Activated T-helper 2 cell treated with anti-CD3 and anti-CD28 coated beads, Interferon-gamma antibody, Interleukin-2, Interleukin-4, amounts not matched to agents 10 μg/mL and 5 μg/mL and 100 μg/mL, durations not matched to agents 14 hours and 24 hours and 36 hours (primary cell): ENCODE results near the gene INAFM2. TPM values are rescaled to one million over a fixed set of nuclear protein-coding genes. Genes with fewer than 3 reads are reported as not detected.

ENCODE experiments used
- DNase-seq: peaks from one replicate; pipeline ENCODE4 v3.0.0; 2021; ENCODE audit warnings: low spot score
- H3K27ac Mint-ChIP-seq: one replicate; pipeline ENCODE4 v1.8.0; 2021; ENCODE audit warnings: mixed read lengths
- H3K27me3 Mint-ChIP-seq: one replicate; pipeline ENCODE4 v1.8.0; 2021; ENCODE audit warnings: low read depth, mixed read lengths
- H3K36me3 Mint-ChIP-seq: one replicate; pipeline ENCODE4 v1.8.0; 2021; ENCODE audit warnings: low read depth, mixed read lengths
- H3K4me1 Mint-ChIP-seq: one replicate; pipeline ENCODE4 v1.8.0; 2021; ENCODE audit warnings: low read depth, mixed read lengths
- H3K4me3 Mint-ChIP-seq: one replicate; pipeline ENCODE4 v1.8.0; 2021; ENCODE audit warnings: low read depth, mild to moderate bottlenecking, moderate library complexity, mixed read lengths
- H3K9me3 Mint-ChIP-seq: one replicate; pipeline ENCODE4 v1.8.0; 2021; ENCODE audit warnings: mixed read lengths
- intact Hi-C: fragments of 100-400 bp; cut with micrococcal nuclease; formaldehyde crosslinking; loops from one replicate; pipeline ENCODE4 v1.15.1; 2023
- total RNA-seq: library from RNA; stranded (reverse); gene quantifications from 2 replicates; pipeline ENCODE4 v1.2.3, GENCODE V29; 2022

The INAFM2 gene
- total RNA-seq, 1 donor from 2014 or later, result 16.7 TPM

DNA sequence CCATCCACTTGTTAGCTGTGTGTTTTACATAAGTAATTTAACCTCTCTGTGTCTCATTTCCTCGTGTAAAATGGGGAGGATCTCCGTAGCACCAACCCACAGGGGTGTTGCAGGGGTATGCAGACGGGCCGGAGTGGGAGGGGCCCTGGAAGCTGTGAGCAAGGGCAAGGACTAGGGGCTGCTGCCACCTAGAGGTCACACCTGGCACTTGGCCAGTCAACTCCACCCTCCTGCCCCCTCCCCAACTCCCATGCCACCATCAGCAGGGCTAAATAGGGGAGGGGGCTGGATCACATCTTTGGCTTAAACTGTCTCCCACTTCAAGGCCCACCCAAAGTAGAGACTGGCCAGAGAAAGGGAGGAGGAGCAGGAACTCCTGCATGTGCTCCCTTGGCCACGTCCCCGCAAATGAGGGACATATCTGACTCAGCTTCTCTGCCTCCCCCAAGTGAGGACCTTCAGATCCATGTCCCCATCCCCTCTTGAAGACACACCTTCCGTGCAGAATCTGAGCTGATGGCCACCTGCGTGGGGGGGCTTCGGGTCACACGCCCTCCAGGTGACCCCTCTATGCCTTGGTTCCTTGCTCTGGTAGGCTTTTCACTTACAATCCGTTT lies 14.7 kb downstream of the INAFM2 start:
- Mint-ChIP-seq H3K4me1 (peaks cover 10% of the 10 kb centered on the region), H3K27ac (no peak overlapping the region), H3K36me3 (no peaks in the 10 kb centered on the region), H3K27me3 (no peaks in the 10 kb centered on the region), H3K4me3 (no peak overlapping the region), H3K9me3 (no peaks in the 10 kb centered on the region)
- peak; percentile 69 for DNase-seq
- intact Hi-C loops, result loop anchor here (1.0 kb wide), 2 partner anchors 17 to 59 kb away; no protein-coding TSS in a partner anchor

DNA sequence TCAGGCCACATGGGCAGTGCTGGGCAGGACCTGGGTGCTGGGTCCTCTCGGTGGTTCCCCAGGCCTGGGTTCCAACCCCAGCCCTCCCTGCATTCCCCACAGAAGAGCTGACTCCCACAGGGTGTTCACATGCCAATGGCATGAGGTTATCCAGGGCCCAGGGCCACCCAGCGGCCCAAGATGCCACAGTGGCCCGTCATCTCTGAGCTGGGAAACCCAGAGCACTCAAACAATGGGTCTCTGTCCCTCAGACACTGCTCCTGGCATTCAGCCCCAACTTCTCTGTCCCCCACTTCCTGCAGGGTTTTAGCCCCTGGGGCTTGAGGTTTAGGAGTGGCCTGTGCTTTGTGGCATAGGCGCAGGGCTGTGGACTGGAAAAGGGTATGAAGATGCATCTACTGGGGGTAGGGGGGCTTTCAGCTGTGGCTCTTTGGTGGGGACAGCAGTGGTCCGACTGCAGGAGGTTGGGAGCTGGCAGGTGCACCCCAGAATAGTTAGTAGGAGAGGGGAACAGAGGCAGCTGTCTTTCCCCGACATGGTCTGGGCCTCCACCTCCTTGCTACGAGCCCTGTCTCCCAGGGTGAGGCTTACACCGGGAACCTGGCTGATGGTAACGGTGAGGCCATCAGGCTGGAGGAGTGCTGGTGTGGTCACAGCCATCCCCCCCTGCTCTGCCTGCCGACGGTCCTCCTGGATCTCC lies 15.6 kb downstream of the INAFM2 start:
- no peak overlapping the region for H3K27ac Mint-ChIP-seq
- no peaks in the 10 kb centered on the region for H3K36me3 Mint-ChIP-seq
- peaks cover 6% of the 10 kb centered on the region for H3K4me1 Mint-ChIP-seq
- H3K4me3 Mint-ChIP-seq, result no peak overlapping the region
- intact Hi-C loops, result loop anchor here (1.0 kb wide), 2 partner anchors 18 to 60 kb away; no protein-coding TSS in a partner anchor
- H3K9me3 Mint-ChIP-seq, result no peaks in the 10 kb centered on the region
- DNase-seq, result no peak
- H3K27me3 Mint-ChIP-seq, result no peaks in the 10 kb centered on the region

DNA sequence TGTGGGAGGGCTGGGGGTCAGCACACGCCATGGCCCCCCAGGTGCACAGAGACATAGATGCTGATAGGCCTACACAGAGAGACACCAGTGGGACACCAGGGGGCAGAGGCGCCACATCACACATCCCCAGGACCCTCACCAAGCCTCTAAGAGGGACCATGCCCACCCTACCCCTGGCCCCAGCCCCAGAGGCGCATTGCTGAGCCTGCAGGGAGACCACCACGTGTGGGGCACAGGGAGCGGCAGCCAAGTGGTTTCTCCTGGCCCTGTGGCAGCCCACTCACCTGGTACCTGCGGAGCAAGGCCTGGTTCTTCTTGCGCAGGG lies 16.1 kb downstream of the INAFM2 start:
- no peaks in the 10 kb centered on the region for H3K9me3 Mint-ChIP-seq
- intact Hi-C loops, result no loop called here
- no peaks in the 10 kb centered on the region for H3K27me3 Mint-ChIP-seq
- no peak overlapping the region for H3K27ac Mint-ChIP-seq
- H3K4me1 Mint-ChIP-seq, result peaks cover 2% of the 10 kb centered on the region
- H3K36me3 Mint-ChIP-seq, result no peaks in the 10 kb centered on the region
- no peak for DNase-seq
- no peak overlapping the region for H3K4me3 Mint-ChIP-seq

DNA sequence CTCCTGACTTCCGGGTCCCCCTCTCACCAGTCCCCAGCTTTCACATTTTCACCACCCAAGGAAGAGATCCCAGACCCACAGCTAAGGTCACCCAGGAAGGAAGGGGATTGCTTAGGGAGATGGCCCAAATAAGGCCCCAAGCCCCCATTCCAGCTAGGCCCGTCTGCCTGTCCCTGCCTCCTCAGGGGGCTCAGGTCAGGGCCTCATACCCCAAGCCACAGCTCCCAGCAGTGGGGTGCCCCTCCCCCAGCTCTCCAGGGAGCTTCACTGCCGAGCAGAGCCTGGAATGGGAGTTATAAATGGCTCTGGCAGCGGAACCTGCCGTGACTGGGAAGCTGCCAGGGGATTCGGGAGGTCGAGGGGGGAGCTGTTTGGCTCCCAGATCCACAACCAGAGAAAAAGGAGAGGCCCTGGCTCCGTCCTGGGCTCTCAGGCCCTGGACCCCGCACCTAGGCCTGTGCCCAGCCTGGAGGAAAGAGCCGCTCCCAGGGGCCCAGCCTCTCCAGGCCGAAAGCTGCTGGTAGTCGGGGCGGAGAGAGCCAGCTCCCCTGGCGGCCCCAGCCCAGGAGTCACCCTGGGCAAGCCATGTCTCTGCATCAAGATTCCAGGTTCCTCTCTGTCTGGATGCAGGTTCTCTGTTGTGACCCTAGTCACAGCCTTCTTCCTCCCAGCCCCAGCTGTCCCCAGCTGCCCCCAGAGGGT lies 16.7 kb downstream of the INAFM2 start:
- peaks cover 2% of the 10 kb centered on the region for H3K4me1 Mint-ChIP-seq
- no peak for DNase-seq
- intact Hi-C loops, result no loop called here
- H3K36me3 Mint-ChIP-seq, result no peaks in the 10 kb centered on the region
- no peaks in the 10 kb centered on the region for H3K9me3 Mint-ChIP-seq
- no peak overlapping the region for H3K27ac Mint-ChIP-seq
- no peak overlapping the region for H3K4me3 Mint-ChIP-seq
- no peaks in the 10 kb centered on the region for H3K27me3 Mint-ChIP-seq

DNA sequence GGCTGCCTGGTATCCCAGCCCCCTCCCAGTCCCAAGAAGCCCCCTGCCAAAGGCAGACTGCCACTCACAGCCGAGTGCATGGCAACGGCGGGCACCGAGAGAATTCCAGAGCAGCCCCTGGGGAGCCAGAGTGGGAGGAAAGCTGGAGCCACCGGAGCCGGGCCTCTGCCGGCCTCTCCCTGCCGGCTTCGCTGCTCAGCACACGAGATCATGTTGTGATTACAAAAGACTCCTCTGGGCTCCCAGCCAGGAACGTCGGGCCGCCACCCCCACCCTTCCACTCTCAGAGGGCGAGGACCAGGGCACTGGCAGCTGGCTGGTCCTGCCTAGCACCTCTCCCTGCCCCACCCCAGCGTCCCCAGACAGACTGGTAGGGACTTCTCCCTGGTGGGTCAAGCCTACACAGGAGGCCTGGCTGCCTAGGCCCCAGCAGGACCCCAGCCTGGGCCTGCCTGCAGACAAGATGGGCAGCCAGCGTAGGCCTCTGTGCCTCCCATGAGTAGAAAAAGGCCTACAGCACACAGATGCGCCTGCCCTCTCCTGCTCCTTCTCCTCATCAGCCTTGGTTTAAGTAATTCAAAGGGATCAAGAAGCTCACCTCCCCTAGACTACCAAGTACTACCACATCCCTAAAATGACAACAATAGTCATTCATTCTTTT lies 17.4 kb downstream of the INAFM2 start, which contains the start of gene CCDC9B:
Gene CCDC9B (minus strand): TSS at position 200 of the 661 bp plus-strand sequence. CDS start 120 bp downstream, at position 80.
- intact Hi-C loops, result no loop called here
- no peaks in the 10 kb centered on the region for H3K36me3 Mint-ChIP-seq
- H3K4me3 Mint-ChIP-seq, result no peak within 1 kb of the TSS
- peaks cover 2% of the 10 kb centered on the region for H3K4me1 Mint-ChIP-seq
- no peaks in the 10 kb centered on the region for H3K27me3 Mint-ChIP-seq
- no peaks in the 10 kb centered on the region for H3K9me3 Mint-ChIP-seq
- no peak within 1 kb of the TSS for H3K27ac Mint-ChIP-seq
- DNase-seq, result no peak

DNA sequence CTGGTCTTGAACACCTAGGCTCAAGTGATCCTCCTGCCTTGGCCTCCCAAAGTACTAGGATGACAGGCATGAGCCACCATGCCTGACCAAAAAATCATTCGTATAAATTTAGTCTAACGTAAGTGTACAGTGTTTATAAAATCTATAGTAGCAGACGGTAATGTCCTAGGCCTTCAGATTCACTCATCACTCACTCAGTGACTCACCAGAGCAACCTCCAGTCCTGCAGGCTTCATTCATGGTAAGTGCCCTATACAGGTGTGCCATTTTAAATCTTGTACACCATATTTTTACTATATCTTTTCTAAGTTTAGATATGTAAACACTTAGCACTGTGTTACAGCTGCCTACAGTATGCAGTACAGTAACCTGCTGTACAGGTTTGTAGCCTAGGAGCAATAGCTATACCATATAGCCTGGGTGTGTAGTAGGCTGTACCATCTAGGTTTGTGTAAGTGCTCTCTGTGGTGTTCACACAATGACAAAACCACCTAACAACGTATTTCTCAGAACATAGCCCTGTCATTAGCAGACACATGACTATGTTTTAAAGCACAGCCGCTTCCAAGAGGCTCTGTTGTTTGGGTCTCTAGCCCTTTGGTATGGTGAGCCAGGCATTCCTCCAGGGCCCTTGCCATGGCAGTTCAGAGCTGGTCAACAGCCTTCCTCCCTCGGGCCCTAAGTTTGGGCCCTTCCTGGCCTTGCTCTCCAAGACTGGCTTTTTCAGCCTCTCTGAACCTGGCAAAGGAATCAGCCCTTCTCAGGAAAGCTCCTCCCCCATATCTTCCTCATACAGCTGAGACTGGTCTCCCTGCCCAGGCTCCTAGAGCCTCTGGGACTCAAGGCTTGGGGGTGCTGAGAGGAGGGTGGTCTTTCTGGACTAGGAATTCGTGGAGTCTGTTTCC lies 19.2 kb downstream of the INAFM2 start:
- DNase-seq, result no peak
- H3K36me3 Mint-ChIP-seq, result no peaks in the 10 kb centered on the region
- H3K4me1 Mint-ChIP-seq, result peaks cover 2% of the 10 kb centered on the region
- H3K9me3 Mint-ChIP-seq, result no peaks in the 10 kb centered on the region
- intact Hi-C loops, result no loop called here
- H3K27me3 Mint-ChIP-seq, result no peaks in the 10 kb centered on the region
- no peak overlapping the region for H3K4me3 Mint-ChIP-seq
- no peak overlapping the region for H3K27ac Mint-ChIP-seq

DNA sequence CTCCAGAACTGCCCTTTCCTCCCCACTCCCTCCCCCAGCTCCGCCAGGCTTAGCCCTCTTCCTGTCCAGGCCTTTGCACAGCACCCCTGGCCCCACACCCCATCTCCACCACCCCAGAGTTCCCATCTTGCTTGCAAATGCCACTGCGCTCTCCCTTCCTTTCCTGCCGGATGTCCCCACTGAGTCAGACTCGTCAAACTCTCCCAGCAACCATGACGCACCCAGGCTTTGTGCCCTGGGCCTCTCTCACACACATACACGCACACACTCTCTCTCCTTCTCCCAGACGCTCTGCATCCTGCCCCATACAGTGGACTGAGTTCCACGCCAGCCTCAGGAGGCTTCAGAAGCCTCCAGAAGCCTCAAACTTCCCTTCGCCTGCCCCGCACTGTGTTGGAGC lies 20.0 kb downstream of the INAFM2 start:
- H3K4me1 Mint-ChIP-seq, result no peaks in the 10 kb centered on the region
- no peak overlapping the region for H3K4me3 Mint-ChIP-seq
- no peak for DNase-seq
- no peaks in the 10 kb centered on the region for H3K36me3 Mint-ChIP-seq
- no peaks in the 10 kb centered on the region for H3K9me3 Mint-ChIP-seq
- no peaks in the 10 kb centered on the region for H3K27me3 Mint-ChIP-seq
- intact Hi-C loops, result no loop called here
- no peak overlapping the region for H3K27ac Mint-ChIP-seq

DNA sequence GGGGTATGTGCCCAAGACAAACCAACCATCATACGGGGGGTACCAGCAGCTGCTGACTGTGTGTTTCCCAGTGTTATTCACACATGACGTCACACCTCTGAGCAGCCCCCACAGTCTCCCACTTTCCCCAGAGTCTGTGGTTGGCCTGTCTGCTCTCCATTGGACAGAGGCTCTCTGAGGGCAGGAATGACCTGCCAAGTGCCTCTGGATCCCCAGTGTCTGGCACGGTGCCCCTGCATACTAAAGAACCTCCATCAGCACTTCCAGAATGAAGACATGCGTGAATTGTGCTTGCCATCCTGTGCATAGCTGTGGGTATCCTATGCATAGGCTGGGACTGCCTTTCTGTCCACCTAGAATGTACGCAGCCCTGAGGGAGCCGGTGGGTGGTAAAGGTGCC lies 20.7 kb downstream of the INAFM2 start:
- no peak for DNase-seq
- Mint-ChIP-seq H3K4me1 (no peaks in the 10 kb centered on the region), H3K4me3 (no peak overlapping the region), H3K36me3 (no peaks in the 10 kb centered on the region), H3K27me3 (no peaks in the 10 kb centered on the region), H3K9me3 (no peaks in the 10 kb centered on the region), H3K27ac (no peak overlapping the region)
- intact Hi-C loops, result loop anchor here (1.0 kb wide), 1 partner anchor 78 kb away; no protein-coding TSS in a partner anchor

DNA sequence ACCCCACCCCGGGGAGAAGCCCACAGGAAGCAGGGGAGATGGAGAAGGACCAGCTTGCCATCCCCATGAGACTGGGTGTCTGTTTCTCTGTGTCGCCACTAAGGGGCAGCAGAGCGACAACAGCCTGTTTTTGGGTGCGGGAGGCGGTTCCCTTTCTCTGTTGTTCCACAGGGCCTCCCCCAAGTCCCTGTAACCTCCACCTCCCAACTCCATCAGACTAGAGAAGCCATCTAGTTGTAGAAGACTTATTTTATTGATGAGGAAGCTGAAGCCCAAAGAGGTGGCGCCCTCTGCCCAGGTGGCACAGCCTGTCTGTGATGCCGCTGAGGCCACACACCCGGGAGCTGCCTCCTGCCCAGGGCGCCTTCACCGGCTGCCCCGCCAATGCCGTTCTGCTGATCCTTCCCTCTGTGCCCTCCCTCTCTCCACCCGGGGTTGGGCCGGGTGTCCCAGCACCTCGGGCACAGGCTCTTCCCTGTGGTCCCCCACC lies 21.2 kb downstream of the INAFM2 start:
- intact Hi-C loops, result loop anchor here (1.0 kb wide), 1 partner anchor 78 kb away; no protein-coding TSS in a partner anchor
- Mint-ChIP-seq H3K4me3 (no peak overlapping the region), H3K36me3 (no peaks in the 10 kb centered on the region), H3K4me1 (no peaks in the 10 kb centered on the region), H3K9me3 (no peaks in the 10 kb centered on the region), H3K27ac (no peak overlapping the region), H3K27me3 (no peaks in the 10 kb centered on the region)
- peak; percentile 64 for DNase-seq

DNA sequence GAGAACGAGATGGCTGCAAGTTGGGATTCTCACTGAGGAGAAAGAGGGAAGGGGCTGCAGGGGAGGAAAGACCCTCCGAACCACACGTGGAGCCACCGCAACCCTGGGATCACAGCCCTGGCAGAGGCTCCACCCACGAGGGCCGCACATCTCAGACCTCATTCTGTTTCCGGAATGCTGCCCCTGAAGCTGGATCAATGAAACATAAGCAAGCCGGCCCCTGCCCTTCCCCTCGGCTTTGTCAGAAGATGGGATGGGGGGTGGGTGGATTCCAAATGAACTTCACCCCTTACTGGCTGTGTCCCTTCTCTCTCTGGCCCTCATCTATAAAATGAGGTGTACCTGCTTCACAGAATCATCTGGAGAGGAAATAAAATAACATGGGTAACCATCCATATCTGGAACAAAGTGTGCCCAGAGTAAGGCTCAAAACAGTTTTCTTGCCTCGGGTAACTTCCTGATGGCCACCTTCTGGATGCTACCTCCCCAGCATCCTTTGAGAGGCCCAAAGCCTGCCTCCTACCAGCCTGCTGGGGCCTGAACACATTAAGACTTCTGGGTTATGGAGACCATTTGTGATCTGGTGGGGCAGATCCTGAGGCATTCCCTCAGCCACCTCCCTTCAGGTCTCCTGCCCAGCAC lies 21.9 kb downstream of the INAFM2 start:
- H3K9me3 Mint-ChIP-seq, result no peaks in the 10 kb centered on the region
- no peaks in the 10 kb centered on the region for H3K27me3 Mint-ChIP-seq
- intact Hi-C loops, result no loop called here
- H3K27ac Mint-ChIP-seq, result no peak overlapping the region
- no peaks in the 10 kb centered on the region for H3K36me3 Mint-ChIP-seq
- no peak overlapping the region for H3K4me3 Mint-ChIP-seq
- DNase-seq, result no peak
- no peaks in the 10 kb centered on the region for H3K4me1 Mint-ChIP-seq

DNA sequence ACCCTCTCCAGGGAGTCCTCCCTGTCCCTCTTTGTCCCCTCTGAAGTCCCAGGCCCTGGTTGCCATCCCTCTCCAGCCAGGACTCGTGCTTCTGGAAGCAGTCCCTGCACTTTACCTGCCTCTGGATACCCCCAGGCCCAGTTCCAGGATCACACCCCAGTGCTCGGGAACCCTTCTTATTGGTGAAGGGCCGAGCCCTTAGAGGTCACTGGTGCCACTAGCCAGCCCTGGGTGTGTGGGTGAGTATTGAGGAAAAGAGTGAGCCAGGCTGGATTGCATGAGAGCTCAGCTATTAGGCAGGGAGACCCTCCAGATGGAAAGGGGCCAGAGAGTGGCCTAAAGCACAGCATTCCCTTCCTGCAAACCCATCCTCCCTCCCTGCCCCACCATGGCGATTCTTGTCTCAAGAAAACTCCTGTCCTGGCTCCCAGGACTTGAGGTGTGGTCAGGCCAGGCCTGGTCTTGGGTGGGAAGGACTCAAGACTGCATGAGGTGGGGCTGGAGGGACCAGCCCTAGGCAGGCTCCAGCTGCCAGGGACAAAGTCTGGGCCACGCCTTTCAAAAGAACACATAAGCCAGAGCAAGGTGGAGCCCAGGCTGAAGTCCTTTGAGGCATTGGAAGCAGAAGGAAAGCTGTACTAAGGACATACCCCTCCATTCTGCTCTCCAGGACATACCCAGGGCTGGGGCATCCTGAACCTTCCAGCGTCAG lies 22.5 kb downstream of the INAFM2 start:
- no peak overlapping the region for H3K27ac Mint-ChIP-seq
- H3K27me3 Mint-ChIP-seq, result no peaks in the 10 kb centered on the region
- no peaks in the 10 kb centered on the region for H3K36me3 Mint-ChIP-seq
- H3K9me3 Mint-ChIP-seq, result no peaks in the 10 kb centered on the region
- no peaks in the 10 kb centered on the region for H3K4me1 Mint-ChIP-seq
- H3K4me3 Mint-ChIP-seq, result no peak overlapping the region
- intact Hi-C loops, result no loop called here
- no peak for DNase-seq
